ENCODE results near the gene TMEM14C. TPM values are rescaled to one million over a fixed set of nuclear protein-coding genes. Genes with fewer than 3 reads are reported as not detected.
"Not testable (repeated sequence)": the region's sequence is repeated elsewhere in the genome, so short reads cannot be mapped to it uniquely, and the experiment has no call there.

TMEM14C gene
- total RNA-seq, 1 donor = 142 TPM

DNA sequence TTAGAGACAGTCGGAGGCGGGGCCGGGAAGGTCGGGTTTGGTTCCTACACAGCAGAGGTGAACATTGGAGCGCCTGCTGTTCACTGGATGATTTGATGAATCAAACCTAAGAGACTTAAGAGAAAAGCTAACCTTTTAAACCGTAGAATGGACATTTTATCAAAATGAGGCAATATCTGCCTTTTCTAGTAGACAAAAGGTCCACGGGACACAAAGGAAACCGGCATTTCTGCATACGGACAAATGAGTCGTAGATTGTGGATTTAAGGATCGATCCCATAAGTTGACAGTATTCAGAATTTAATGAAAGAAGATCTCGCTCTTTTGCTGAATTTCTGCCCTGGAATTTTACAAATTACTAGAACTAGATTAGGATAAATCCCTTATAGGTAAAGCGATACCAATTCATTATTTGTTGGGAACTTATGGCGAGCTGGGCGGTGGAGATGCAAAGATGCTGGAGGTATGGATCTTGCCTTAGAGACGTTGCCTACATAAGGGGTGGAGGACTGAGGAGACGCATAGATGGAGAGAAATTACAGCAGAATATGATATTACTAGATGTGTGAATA lies 27.7 kb upstream of the TMEM14C start:
- TF ChIP-seq, protein P1, sequence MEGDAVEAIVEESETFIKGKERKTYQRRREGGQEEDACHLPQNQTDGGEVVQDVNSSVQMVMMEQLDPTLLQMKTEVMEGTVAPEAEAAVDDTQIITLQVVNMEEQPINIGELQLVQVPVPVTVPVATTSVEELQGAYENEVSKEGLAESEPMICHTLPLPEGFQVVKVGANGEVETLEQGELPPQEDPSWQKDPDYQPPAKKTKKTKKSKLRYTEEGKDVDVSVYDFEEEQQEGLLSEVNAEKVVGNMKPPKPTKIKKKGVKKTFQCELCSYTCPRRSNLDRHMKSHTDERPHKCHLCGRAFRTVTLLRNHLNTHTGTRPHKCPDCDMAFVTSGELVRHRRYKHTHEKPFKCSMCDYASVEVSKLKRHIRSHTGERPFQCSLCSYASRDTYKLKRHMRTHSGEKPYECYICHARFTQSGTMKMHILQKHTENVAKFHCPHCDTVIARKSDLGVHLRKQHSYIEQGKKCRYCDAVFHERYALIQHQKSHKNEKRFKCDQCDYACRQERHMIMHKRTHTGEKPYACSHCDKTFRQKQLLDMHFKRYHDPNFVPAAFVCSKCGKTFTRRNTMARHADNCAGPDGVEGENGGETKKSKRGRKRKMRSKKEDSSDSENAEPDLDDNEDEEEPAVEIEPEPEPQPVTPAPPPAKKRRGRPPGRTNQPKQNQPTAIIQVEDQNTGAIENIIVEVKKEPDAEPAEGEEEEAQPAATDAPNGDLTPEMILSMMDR (IDR thresholded peaks at IDR 0.05; ENCODE audit: insufficient read depth, low read depth, low read length) = no peak
- DNase-seq (ENCODE audit: low read depth) = no peak
- H3K4me3 ChIP-seq (ENCODE audit: low read depth, low read length) = peak overlapping the region; percentile 100

DNA sequence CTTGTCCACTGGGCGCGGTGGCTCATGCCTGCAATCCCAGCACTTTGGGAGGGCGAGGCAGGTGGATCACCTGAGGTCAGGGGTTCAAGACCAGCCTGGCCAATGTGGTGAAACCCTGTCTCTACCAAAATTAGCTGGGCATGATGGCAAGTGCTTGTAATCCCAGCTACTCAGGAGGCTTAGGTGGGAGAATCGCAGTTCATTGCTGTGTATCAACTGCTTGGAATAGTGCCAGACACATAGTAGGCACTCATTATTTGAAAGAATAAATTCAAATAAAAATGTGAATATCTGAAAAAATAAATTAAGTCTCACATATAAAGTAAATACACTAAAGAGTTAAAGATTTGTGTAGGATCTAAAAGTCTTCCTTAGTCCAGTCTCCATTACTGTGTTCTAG lies 26.2 kb upstream of the TMEM14C start:
- no peak overlapping the region for H3K4me3 ChIP-seq (ENCODE audit: low read depth, low read length)
- TF ChIP-seq, protein P1 (IDR thresholded peaks at IDR 0.05; ENCODE audit: insufficient read depth, low read depth, low read length) = no peak
- no peak for DNase-seq (ENCODE audit: low read depth)

DNA sequence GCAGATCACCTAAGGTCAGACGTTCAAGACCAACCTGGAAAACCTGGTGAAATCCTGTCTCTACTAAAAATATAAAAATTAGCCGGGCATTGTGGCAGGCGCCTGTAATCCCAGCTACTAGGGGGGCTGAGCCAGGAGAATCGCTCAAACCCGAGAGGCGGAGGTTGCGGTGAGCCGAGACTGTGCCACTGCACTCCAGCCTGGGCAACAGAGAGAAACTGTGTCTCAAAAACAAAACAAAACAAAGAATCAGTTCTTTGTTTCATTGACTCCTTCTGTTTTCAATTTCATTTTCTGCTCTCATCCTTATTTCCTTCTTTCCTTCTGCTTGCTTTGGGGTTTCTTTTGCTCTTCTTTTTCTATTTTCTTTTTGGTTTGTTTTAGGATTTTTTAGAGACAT lies 8.9 kb upstream of the TMEM14C start:
- TF ChIP-seq, protein P1 (IDR thresholded peaks at IDR 0.05; ENCODE audit: insufficient read depth, low read depth, low read length) = no peak
- no peak for DNase-seq (ENCODE audit: low read depth)
- no peak overlapping the region for H3K4me3 ChIP-seq (ENCODE audit: low read depth, low read length)

DNA sequence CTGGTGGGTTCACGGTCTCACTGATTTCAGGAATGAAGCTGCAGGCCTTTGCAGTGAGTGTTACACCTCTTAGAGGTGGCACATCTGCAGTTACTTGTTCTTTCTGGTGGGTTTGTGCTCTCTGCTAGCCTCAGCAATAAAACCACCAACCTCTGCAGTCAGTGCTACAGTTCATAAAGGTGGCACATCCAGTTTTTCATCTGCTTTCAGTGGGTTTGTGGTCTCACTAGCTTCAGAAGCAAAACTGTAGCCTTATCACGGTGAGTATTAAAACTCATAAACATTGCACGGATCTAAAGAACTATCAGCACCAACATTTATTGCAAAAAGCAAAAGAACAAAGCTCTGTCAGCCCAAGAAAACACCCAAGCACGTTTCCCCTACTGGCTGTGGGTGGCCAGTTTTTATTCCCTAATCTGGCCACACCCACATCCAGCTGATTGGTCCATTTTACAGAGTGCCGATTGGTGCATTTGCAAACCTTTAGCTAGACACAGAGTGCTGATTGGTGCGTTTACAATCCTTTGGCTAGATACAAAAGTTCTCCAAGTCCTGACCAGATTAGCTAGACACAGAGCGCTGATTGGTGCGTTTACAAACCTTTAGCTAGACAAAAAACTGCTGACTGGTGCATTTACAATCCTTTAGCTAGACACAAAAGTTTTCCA lies 3.4 kb upstream of the TMEM14C start:
- TF ChIP-seq, protein P1 (IDR thresholded peaks at IDR 0.05; ENCODE audit: insufficient read depth, low read depth, low read length) = no peak
- peak overlapping the region; percentile 76 for H3K4me3 ChIP-seq (ENCODE audit: low read depth, low read length)
- peak; percentile 18 for DNase-seq (ENCODE audit: low read depth)

DNA sequence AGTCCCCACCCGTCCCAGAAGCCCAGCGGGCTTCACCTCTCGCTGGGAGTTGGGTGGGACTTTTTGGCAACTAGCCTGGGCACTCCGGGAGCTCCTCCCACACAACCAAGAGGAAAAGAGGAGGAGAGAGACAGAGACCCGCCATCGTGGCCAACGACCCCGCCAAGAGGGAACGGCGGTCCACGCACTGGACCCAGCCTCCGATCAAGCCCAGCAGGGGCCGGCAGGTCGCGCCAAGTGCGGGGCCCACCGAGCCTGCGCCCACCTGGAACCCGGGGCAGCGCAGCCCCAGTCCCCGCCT lies 3.0 kb upstream of the TMEM14C start:
- TF ChIP-seq, protein P1 (IDR thresholded peaks at IDR 0.05; ENCODE audit: insufficient read depth, low read depth, low read length) = no peak
- DNase-seq (ENCODE audit: low read depth) = no peak
- peak overlapping the region; percentile 76 for H3K4me3 ChIP-seq (ENCODE audit: low read depth, low read length)

DNA sequence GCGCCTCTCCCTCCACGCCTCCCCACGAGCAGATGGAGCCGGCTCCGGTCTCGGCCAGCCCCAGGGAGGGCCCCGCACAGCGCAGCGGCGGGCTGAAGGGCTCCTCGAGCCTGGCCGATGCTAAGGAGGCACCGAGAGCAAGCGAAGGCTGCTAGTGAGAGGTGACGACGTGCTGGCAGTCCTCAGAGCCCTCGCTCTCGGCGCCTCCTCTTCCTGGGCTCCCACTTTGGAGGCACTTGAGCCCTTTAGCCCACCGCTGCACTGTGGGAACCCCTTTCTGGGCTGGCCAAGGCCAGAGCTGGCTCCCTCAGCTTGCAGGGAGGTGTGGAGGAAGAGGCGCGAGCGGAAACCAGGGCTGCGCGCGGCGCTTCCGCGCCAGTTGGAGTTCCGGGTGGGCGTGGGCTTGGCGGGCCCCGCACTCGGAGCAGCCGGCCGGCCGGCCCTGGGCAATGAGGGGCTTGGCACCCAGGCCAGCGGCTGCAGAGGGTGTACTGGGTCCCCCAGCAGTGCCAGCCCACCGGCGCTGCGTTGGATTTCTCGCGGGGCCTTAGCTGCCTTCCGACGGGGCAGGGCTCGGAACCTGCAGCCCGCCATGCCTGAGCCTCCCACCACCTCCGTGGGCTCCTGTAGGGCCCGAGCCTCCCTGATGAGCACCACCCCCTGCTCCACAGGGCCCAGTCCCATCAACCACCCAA lies 2.5 kb upstream of the TMEM14C start:
- DNase-seq (ENCODE audit: low read depth) = peak; percentile 34
- peak overlapping the region; percentile 76 for H3K4me3 ChIP-seq (ENCODE audit: low read depth, low read length)
- TF ChIP-seq, protein P1 (IDR thresholded peaks at IDR 0.05; ENCODE audit: insufficient read depth, low read depth, low read length) = no peak

DNA sequence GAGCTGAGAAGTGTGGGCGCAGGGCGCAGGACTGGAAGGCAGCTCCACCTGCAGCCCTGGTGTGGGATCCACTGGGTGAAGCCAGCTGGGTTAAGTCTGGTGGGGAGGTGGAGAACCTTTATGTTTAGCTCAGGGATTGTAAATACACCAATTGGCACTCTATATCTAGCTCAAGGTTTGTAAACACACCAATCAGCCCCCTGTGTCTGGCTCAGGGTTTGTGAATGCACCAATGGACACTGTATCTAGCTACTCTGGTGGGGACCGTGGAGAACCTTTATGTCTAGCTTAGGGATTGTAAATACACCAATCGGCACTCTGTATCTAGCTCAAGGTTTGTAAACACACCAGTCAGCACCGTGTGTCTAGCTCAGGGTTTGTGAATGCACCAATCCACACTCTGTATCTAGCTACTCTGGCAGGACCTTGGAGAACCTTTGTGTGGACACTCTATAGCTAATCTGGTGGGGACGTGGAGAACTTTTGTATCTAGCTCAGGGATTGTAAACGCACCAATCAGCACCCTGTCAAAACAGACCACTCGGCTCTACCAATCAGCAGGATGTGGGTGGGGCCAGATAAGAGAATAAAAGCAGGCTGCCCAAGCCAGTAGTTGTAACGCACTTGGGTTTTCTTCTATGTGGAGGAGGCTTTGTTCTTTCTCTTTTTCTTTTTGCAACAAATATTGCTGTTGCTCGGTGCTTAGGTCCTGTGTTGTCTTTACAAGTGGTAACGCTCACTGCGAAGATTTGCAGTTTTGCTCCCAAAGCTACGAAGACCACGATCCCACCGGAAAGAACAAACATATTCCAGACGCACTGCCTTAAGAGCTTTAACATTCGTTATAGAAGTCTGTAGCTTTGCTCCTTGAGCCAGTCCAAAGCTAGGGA lies 1.7 kb upstream of the TMEM14C start:
- H3K4me3 ChIP-seq (ENCODE audit: low read depth, low read length) = peak overlapping the region; percentile 76
- DNase-seq (ENCODE audit: low read depth) = not testable (repeated sequence)

Data from fibroblast of villous mesenchyme (primary cell).